Limb (tissue), 2 donors: ENCODE results near the gene SPTLC1.

Experiments
- DNase-seq, 2 donors: peaks; one replicate each; pipeline ENCODE4 v3.0.0-alpha.2; 2016; ENCODE audit errors: extremely low spot score in 2 of 2

Gene SPTLC1

GRCh38 chr9:92095236-92095635 is 20.0 kb downstream of the SPTLC1 start:
- DNase-seq: no peak

GRCh38 chr9:92094655-92095054 is 20.6 kb downstream of the SPTLC1 start:
- DNase-seq: no peak

- no peak for DNase-seq
These were observed 37.3 kb downstream of the SPTLC1 start for GRCh38 chr9:92077888-92078287.

- no peak for DNase-seq
These were observed 43.6 kb downstream of the SPTLC1 start for GRCh38 chr9:92071634-92072033.

GRCh38 chr9:92066168-92066567 is 49.0 kb downstream of the SPTLC1 start:
- DNase-seq: no peak

- no peak for DNase-seq
These were observed 50.5 kb downstream of the SPTLC1 start for GRCh38 chr9:92064711-92065110.

- DNase-seq: no peak
These were observed 54.0 kb downstream of the SPTLC1 start for GRCh38 chr9:92061184-92061583.

GRCh38 chr9:92059661-92060060 is 55.6 kb downstream of the SPTLC1 start:
- no peak for DNase-seq

- DNase-seq: no peak
These were observed 56.3 kb downstream of the SPTLC1 start for GRCh38 chr9:92058723-92059444.

GRCh38 chr9:92058026-92058425 is 57.2 kb downstream of the SPTLC1 start:
- no peak for DNase-seq

- DNase-seq: no peak
These were observed 58.0 kb downstream of the SPTLC1 start for GRCh38 chr9:92057226-92057625.

GRCh38 chr9:92055624-92056023 is 59.6 kb downstream of the SPTLC1 start:
- no peak for DNase-seq

GRCh38 chr9:92048924-92049625 is 66.1 kb downstream of the SPTLC1 start:
- DNase-seq: peak; percentile 4 to 37

- DNase-seq: no peak
These were observed 67.7 kb downstream of the SPTLC1 start for GRCh38 chr9:92047500-92047899.

- DNase-seq: no peak
These were observed 68.5 kb downstream of the SPTLC1 start for GRCh38 chr9:92046676-92047075.

- DNase-seq: no peak
These were observed 70.3 kb downstream of the SPTLC1 start for GRCh38 chr9:92044936-92045335.

- DNase-seq: no peak
These were observed 72.2 kb downstream of the SPTLC1 start for GRCh38 chr9:92043002-92043401.

GRCh38 chr9:92042260-92042659 is 73.0 kb downstream of the SPTLC1 start:
- DNase-seq: no peak

- no peak for DNase-seq
These were observed 78.5 kb downstream of the SPTLC1 start for GRCh38 chr9:92036756-92037155.

GRCh38 chr9:92036411-92036746 is 78.8 kb downstream of the SPTLC1 start:
- DNase-seq: no peak

GRCh38 chr9:92035687-92036410 is 79.4 kb downstream of the SPTLC1 start:
- DNase-seq: peak in 1 of 2 donors; percentile 53

GRCh38 chr9:92035146-92035545 is 80.1 kb downstream of the SPTLC1 start:
- DNase-seq: no peak

GRCh38 chr9:92033991-92034390 is 81.2 kb downstream of the SPTLC1 start:
- no peak for DNase-seq
